ENCODE data around the gene TAF6L. TPM values are rescaled to one million over a fixed set of nuclear protein-coding genes. Genes with fewer than 3 reads are reported as not detected.

Gene TAF6L
- total RNA-seq, result 12.1 and 19.1 TPM in 2 replicates

GRCh38 chr11:62771144-62772021 lies at the start of gene TAF6L:
TSS of gene TAF6L (plus strand) at chr11:62771396. CDS start at chr11:62775784, 4,388 bp downstream.

GRCh38 chr11:62727165-62727871 lies 43.9 kb upstream of the TAF6L start, which contains the start of gene HNRNPUL2:
TSS of gene HNRNPUL2 (minus strand) at chr11:62727457. CDS start at chr11:62727156, 301 bp downstream.

GRCh38 chr11:62728171-62728988 lies 42.8 kb upstream of the TAF6L start, which contains the start of gene TTC9C:
TSS of gene TTC9C (plus strand) at chr11:62728486. CDS start at chr11:62728849, 363 bp downstream.

GRCh38 chr11:62753736-62754603 lies 17.2 kb upstream of the TAF6L start, which contains the start of gene ZBTB3:
TSS of gene ZBTB3 (minus strand) at chr11:62754160. CDS start at chr11:62753664, 496 bp downstream.

GRCh38 chr11:62787005-62787759 lies 16.0 kb downstream of the TAF6L start, which contains the start of gene TMEM179B:
TSS of gene TMEM179B (plus strand) at chr11:62787402. CDS start at chr11:62787432, 30 bp downstream.

GRCh38 chr11:62791501-62792201 lies 20.5 kb downstream of the TAF6L start, which contains the start of gene TMEM223:
TSS of gene TMEM223 (minus strand) at chr11:62792006. CDS start at chr11:62791994, 12 bp downstream.

GRCh38 chr11:62805076-62805892 lies 34.1 kb downstream of the TAF6L start, which contains the start of gene NXF1:
TSS of gene NXF1 (minus strand) at chr11:62805440. CDS start at chr11:62805356, 84 bp downstream.

GRCh38 chr11:62831520-62832335 lies 60.5 kb downstream of the TAF6L start, which contains the start of gene STX5:
TSS of gene STX5 (minus strand) at chr11:62832051. CDS start at chr11:62831243, 808 bp downstream.

GRCh38 chr11:62832336-62833234 lies 61.4 kb downstream of the TAF6L start, which contains the start of gene TEX54:
TSS of gene TEX54 (minus strand) at chr11:62832841.

Other genes with a start within 250 kb of the TAF6L start
- gene AHNAK, start 224.6 kb upstream of the TAF6L start, total RNA-seq, result 388 and 488 TPM in 2 replicates
- gene EEF1G, start 197.5 kb upstream of the TAF6L start, total RNA-seq, result 1,708 and 1,734 TPM in 2 replicates
- 4.8 and 6.7 TPM in 2 replicates for gene TUT1, start 179.9 kb upstream of the TAF6L start, total RNA-seq
- gene MTA2, start 169.5 kb upstream of the TAF6L start, total RNA-seq, result 110 and 118 TPM in 2 replicates
- 12.8 and 14.3 TPM in 2 replicates for gene EML3, start 158.6 kb upstream of the TAF6L start, total RNA-seq
- gene ROM1, start 158.1 kb upstream of the TAF6L start, total RNA-seq, result 5.5 and 7.8 TPM in 2 replicates
- 22.3 and 35.2 TPM in 2 replicates for gene B3GAT3, start 149.4 kb upstream of the TAF6L start, total RNA-seq
- 249 and 288 TPM in 2 replicates for gene GANAB, start 124.8 kb upstream of the TAF6L start, total RNA-seq
- gene INTS5, start 118.1 kb upstream of the TAF6L start, total RNA-seq, result 15.1 and 22.9 TPM in 2 replicates
- gene C11orf98, start 106.2 kb upstream of the TAF6L start, total RNA-seq, result 39.7 and 43.3 TPM in 2 replicates
- 7.4 and 7.5 TPM in 2 replicates for gene CSKMT, start 106.1 kb upstream of the TAF6L start, total RNA-seq
- gene UQCC3, start 99.7 kb upstream of the TAF6L start, total RNA-seq, result 11.7 and 12.1 TPM in 2 replicates
- gene LBHD1, start 99.1 kb upstream of the TAF6L start, total RNA-seq, result 2.4 and 3.0 TPM in 2 replicates
- 193 and 199 TPM in 2 replicates for gene UBXN1, start 92.3 kb upstream of the TAF6L start, total RNA-seq
- 10.6 and 11.7 TPM in 2 replicates for gene LRRN4CL, start 81.9 kb upstream of the TAF6L start, total RNA-seq
- gene BSCL2, start 64.0 kb upstream of the TAF6L start, total RNA-seq, result 58.3 and 73.6 TPM in 2 replicates
- not detected in 2 replicates for gene GNG3, start 63.7 kb upstream of the TAF6L start, total RNA-seq
- 7.3 and 9.7 TPM in 2 replicates for gene HNRNPUL2, start 43.9 kb upstream of the TAF6L start, total RNA-seq
- 34.0 and 37.4 TPM in 2 replicates for gene TTC9C, start 42.9 kb upstream of the TAF6L start, total RNA-seq
- gene ZBTB3, start 17.2 kb upstream of the TAF6L start, total RNA-seq, result 9.7 and 12.7 TPM in 2 replicates
- gene POLR2G, start 9.8 kb upstream of the TAF6L start, total RNA-seq, result 62.2 and 77.1 TPM in 2 replicates
- 35.7 and 38.4 TPM in 2 replicates for gene TMEM179B, start 16.0 kb downstream of the TAF6L start, total RNA-seq
- 12.8 and 16.0 TPM in 2 replicates for gene TMEM223, start 20.6 kb downstream of the TAF6L start, total RNA-seq
- 9.7 and 21.1 TPM in 2 replicates for gene NXF1, start 34.0 kb downstream of the TAF6L start, total RNA-seq
- gene STX5, start 60.7 kb downstream of the TAF6L start, total RNA-seq, result 46.2 and 49.9 TPM in 2 replicates
- not detected in 2 replicates for gene TEX54, start 61.4 kb downstream of the TAF6L start, total RNA-seq
- gene WDR74, start 68.2 kb downstream of the TAF6L start, total RNA-seq, result 51.0 and 77.9 TPM in 2 replicates
- 210 and 296 TPM in 2 replicates for gene SLC3A2, start 109.5 kb downstream of the TAF6L start, total RNA-seq
- gene CHRM1, start 150.0 kb downstream of the TAF6L start, total RNA-seq, result not detected in 2 replicates
- gene SLC22A6, start 213.6 kb downstream of the TAF6L start, total RNA-seq, result not detected in 2 replicates
- gene SLC22A8, start 244.4 kb downstream of the TAF6L start, total RNA-seq, result not detected in 2 replicates

All from smooth muscle cell of bladder (primary cell).